CD14-positive monocyte (primary cell): ENCODE data around the gene PGAP2. TPM values are rescaled to one million over a fixed set of nuclear protein-coding genes. Genes with fewer than 3 reads are reported as not detected.
A peak's percentile ranks its signal among the peaks of the same experiment; 100 is the strongest.

Experiments
- DNase-seq, 3 donors: peaks; one replicate each; pipeline ENCODE4 v3.0.0-alpha.2; 2011 to 2022
- H2AFZ ChIP-seq: 2 replicates; pipeline ENCODE4 v1.6.0; 2012; ENCODE audit warnings: mild to moderate bottlenecking, low read depth, low read length, inconsistent platforms; ENCODE audit not compliant: insufficient read depth, poor library complexity, severe bottlenecking
- H3K27ac ChIP-seq, 2 donors: 1 replicate in 1 of 2; 2 replicates in 1 of 2; pipeline ENCODE4 v1.5.1; 2012 to 2013; ENCODE audit warnings: low read length in 2 of 2, control low read depth in 1 of 2, inconsistent platforms in 1 of 2, low read depth in 1 of 2, mild to moderate bottlenecking in 1 of 2
- H3K27me3 ChIP-seq, 2 donors: one replicate each; pipeline versions ENCODE4 v1.6.0 to v1.6.1; 2011 to 2013; ENCODE audit warnings: low read length in 2 of 2; ENCODE audit not compliant: control insufficient read depth in 2 of 2, insufficient read depth in 2 of 2
- H3K36me3 ChIP-seq, 2 donors: replicated peaks in 1 of 2; 1 replicate in 1 of 2; 2 replicates in 1 of 2; pipeline versions ENCODE4 v1.5.1 to v1.6.1; 2012 to 2013; ENCODE audit warnings: low read length in 2 of 2, control low read depth in 1 of 2, inconsistent platforms in 1 of 2, mild to moderate bottlenecking in 1 of 2; ENCODE audit not compliant: insufficient read depth in 2 of 2, control insufficient read depth in 1 of 2
- H3K4me1 ChIP-seq, 2 donors: 1 replicate in 1 of 2; 2 replicates in 1 of 2; pipeline versions ENCODE4 v1.5.1 to v1.6.1; 2012 to 2013; ENCODE audit warnings: low read length in 2 of 2, control low read depth in 1 of 2, inconsistent platforms in 1 of 2, mild to moderate bottlenecking in 1 of 2, moderate library complexity in 1 of 2; ENCODE audit not compliant: insufficient read depth in 2 of 2, control insufficient read depth in 1 of 2
- H3K4me2 ChIP-seq: replicated peaks from 2 replicates; pipeline ENCODE3; 2012; ENCODE audit warnings: low read length, moderate library complexity, mild to moderate bottlenecking; ENCODE audit not compliant: poor library complexity, severe bottlenecking; ENCODE audit errors: extremely low read depth
- H3K4me3 ChIP-seq, 3 experiments: fragments of 200-600 bp in 1 of 3; sonication (generic) in 1 of 3; replicated peaks in 1 of 3; 1 replicate in 2 of 3; 2 replicates in 1 of 3; pipeline ENCODE4 v1.5.1; 2011 to 2013; ENCODE audit warnings: low read length in 3 of 3, mild to moderate bottlenecking in 3 of 3, control low read depth in 2 of 3, low read depth in 2 of 3, inconsistent platforms in 1 of 3, moderate library complexity in 1 of 3
- H3K79me2 ChIP-seq: 2 replicates; pipeline ENCODE4 v1.6.0; 2012; ENCODE audit warnings: mild to moderate bottlenecking, control low read depth, inconsistent platforms, low read length, moderate library complexity; ENCODE audit not compliant: insufficient read depth
- H3K9ac ChIP-seq: 2 replicates; pipeline ENCODE4 v1.6.0; 2017; ENCODE audit warnings: low read length, mild to moderate bottlenecking; ENCODE audit not compliant: insufficient read depth, poor library complexity, severe bottlenecking
- H3K9me3 ChIP-seq, 2 donors: replicated peaks in 1 of 2; 1 replicate in 1 of 2; 2 replicates in 1 of 2; pipeline versions ENCODE4 v1.5.1 to v1.6.1; 2012 to 2013; ENCODE audit warnings: low read length in 2 of 2, control low read depth in 1 of 2; ENCODE audit not compliant: control insufficient read depth in 1 of 2, insufficient read depth in 1 of 2
- H4K20me1 ChIP-seq: 2 replicates; pipeline ENCODE4 v1.6.0; 2012; ENCODE audit warnings: mild to moderate bottlenecking, low read length, control low read depth, moderate library complexity; ENCODE audit not compliant: insufficient read depth
- H3K27ac Mint-ChIP-seq, 7 donors: one replicate each; pipeline ENCODE4 v1.8.0; 2020; ENCODE audit warnings: mild to moderate bottlenecking in 7 of 7, mixed read lengths in 7 of 7, moderate library complexity in 6 of 7, inconsistent platforms in 2 of 7
- H3K27me3 Mint-ChIP-seq, 3 donors: one replicate each; pipeline ENCODE4 v1.8.0; 2021 to 2022; ENCODE audit warnings: low read depth in 3 of 3, mild to moderate bottlenecking in 3 of 3, mixed read lengths in 3 of 3, moderate library complexity in 3 of 3, inconsistent platforms in 1 of 3
- H3K36me3 Mint-ChIP-seq, 2 donors: one replicate each; pipeline ENCODE4 v1.8.0; 2020; ENCODE audit warnings: mixed read lengths in 2 of 2, inconsistent platforms in 1 of 2, mild to moderate bottlenecking in 1 of 2
- H3K4me1 Mint-ChIP-seq: one replicate; pipeline ENCODE4 v1.8.0; 2020; ENCODE audit warnings: mild to moderate bottlenecking, mixed read lengths
- H3K4me3 Mint-ChIP-seq, 2 donors: one replicate each; pipeline ENCODE4 v1.8.0; 2020; ENCODE audit warnings: mild to moderate bottlenecking in 2 of 2, mixed read lengths in 2 of 2, moderate library complexity in 1 of 2
- H3K9me3 Mint-ChIP-seq, 7 donors: one replicate each; pipeline ENCODE4 v1.8.0; 2020 to 2022; ENCODE audit warnings: mixed read lengths in 7 of 7, mild to moderate bottlenecking in 6 of 7, moderate library complexity in 6 of 7, inconsistent platforms in 2 of 7
- CTCF ChIP-seq: fragments of 200-600 bp; IDR thresholded peaks from one replicate; pipeline ENCODE4 v1.8.0; 2022; ENCODE audit warnings: antibody characterized with exemption, mild to moderate bottlenecking
- WGBS: methylation state at CpG from one replicate; pipeline ENCODE4 v1.1.5; 2013; ENCODE audit warnings: missing lambda C conversion rate; ENCODE audit not compliant: insufficient coverage; 5-methylcytosine and 5-hydroxymethylcytosine counted together
- intact Hi-C, 2 donors: fragments of 100-400 bp; cut with micrococcal nuclease; formaldehyde crosslinking; loops; one replicate each; pipeline versions ENCODE4 v1.15.0 to v1.15.1; 2023
- polyA plus RNA-seq, 3 donors: library from polyadenylated mRNA; depleted of rRNA in 1 of 3; unstranded in 2 of 3; stranded (reverse) in 1 of 3; fragments of 300-500 nt in 2 of 3; fragments of >200 nt in 1 of 3; fragmentation: Illumina TruSeq in 2 of 3; gene quantifications; 1 replicate in 2 of 3; 2 replicates in 1 of 3; pipeline ENCODE4 v1.2.3, GENCODE V29; 2012 to 2021

PGAP2 gene
- polyA plus RNA-seq, 3 donors = 5.8 to 17.9 (median 6.8) TPM

DNA sequence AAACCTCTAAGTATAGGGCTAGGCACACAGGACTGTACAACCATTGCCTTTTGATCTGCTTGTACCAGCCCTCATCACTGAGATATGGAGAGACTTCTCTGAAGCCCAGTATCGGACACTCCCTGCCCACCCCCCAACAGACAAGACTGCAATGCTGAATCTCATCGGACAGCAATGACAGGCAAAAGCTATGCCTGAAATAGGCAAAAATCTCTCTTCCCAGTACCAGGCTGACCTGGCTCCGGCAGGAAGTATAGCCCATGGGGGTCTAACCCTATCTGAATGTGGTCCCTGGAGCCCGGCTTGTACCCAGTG is 25.9 kb downstream of the PGAP2 start:
- intact Hi-C loops = no loop called here
- peaks cover 100% of the 10 kb centered on the region for H4K20me1 ChIP-seq
- H3K4me1 Mint-ChIP-seq = peaks cover 98% of the 10 kb centered on the region

DNA sequence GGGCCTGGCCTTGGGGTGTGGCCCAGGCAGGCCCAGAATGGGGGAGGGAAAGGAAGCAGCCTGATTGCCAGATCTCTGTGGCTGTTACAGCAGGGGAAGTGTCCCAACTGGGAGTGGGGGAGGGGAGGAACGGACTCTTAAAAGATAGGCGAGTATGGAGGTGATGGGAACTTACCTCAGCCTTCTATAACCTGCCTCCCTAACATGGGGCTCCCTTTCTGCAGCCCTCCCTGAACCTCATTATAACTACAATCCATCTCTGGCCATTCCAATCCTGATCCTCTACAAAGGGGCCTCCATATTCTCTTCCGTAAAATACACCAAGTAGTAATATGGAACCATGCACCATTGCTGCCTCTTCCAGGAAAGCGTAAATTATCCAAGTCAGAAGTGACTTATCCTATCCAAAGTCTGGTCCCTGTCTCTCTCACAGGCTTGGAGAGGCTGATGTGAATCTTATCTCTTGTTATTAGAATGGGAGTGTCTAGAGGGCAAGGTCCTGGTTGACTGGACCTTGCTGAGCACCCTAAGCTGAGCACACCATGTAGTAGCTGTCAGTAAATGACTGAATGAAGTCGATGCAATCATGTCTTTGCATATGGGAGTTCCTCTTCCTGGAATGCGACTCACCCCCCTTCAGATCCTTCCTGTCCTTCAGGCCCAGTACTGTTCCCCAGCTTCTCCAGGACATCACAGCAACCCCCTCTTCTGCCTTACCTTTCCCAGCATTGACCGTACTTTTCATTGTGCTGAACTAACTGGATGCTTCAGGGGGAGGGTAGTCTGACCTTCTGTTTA is 26.5 kb downstream of the PGAP2 start:
- Histone ChIP-seq H3K9me3 (no peaks in the 10 kb centered on the region), H3K79me2 (peaks cover 100% of the 10 kb centered on the region), H3K9ac (peak overlapping the region; percentile 39), H3K4me1 (peaks cover 90 to 98% of the 10 kb centered on the region in 2 donors), H3K4me2 (peak overlapping the region; percentile 96), H3K27ac (peak overlapping the region; percentile 87 to 97), H3K36me3 (peaks cover 11 to 22% of the 10 kb centered on the region in 2 donors), H3K4me3 (peak overlapping the region; percentile 29 to 100 (median 52)), H3K27me3 (no peaks in the 10 kb centered on the region), H4K20me1 (peaks cover 100% of the 10 kb centered on the region), H2AFZ (no peak overlapping the region)
- intact Hi-C loops = loop anchor here in 1 of 2 donors (5.0 kb wide), 1 partner anchor 38 kb away; the partner anchor contains the start of gene NUP98
- TF ChIP-seq CTCF = no peak
- DNase-seq = peak; percentile 75 to 82 (median 80)
- 38% methylated on average over 1 of the region's 7 CpGs for WGBS
- H3K4me3 Mint-ChIP-seq = peak overlapping the region; percentile 96 to 98
- H3K36me3 Mint-ChIP-seq = peaks cover 48 to 57% of the 10 kb centered on the region in 2 donors
- no peaks in the 10 kb centered on the region for H3K27me3 Mint-ChIP-seq
- H3K27ac Mint-ChIP-seq = peak overlapping the region; percentile 92 to 99 (median 95)
- peaks cover 97% of the 10 kb centered on the region for H3K4me1 Mint-ChIP-seq
- peaks cover 0 to 3% (median 0%) of the 10 kb centered on the region in 7 donors for H3K9me3 Mint-ChIP-seq

More for the DNA sequence above, 25.9 kb downstream of the PGAP2 start:
- Histone ChIP-seq H3K9ac (peak overlapping the region; percentile 39), H3K36me3 (peaks cover 14 to 28% of the 10 kb centered on the region in 2 donors), H3K27ac (peak overlapping the region; percentile 87 to 97), H3K9me3 (no peaks in the 10 kb centered on the region), H3K4me3 (peak overlapping the region; percentile 29 to 100 (median 52)), H2AFZ (no peak overlapping the region), H3K4me2 (peak overlapping the region; percentile 96), H3K4me1 (peaks cover 96 to 100% of the 10 kb centered on the region in 2 donors), H3K79me2 (peaks cover 100% of the 10 kb centered on the region), H3K27me3 (no peaks in the 10 kb centered on the region)
- no peak for DNase-seq
- peak overlapping the region; percentile 96 to 98 for H3K4me3 Mint-ChIP-seq
- H3K27me3 Mint-ChIP-seq = no peaks in the 10 kb centered on the region
- H3K9me3 Mint-ChIP-seq = peaks cover 0 to 3% (median 0%) of the 10 kb centered on the region in 7 donors
- WGBS = 0% methylated on average over 4 of the region's 4 CpGs
- H3K36me3 Mint-ChIP-seq = peaks cover 50 to 60% of the 10 kb centered on the region in 2 donors
- H3K27ac Mint-ChIP-seq = peak overlapping the region; percentile 92 to 99 (median 95)
- no peak for TF ChIP-seq CTCF
